GM19468 (cell line): ENCODE measurements around the gene B4GALNT2.
"Not testable (repeated sequence)": the region's sequence is repeated elsewhere in the genome, so short reads cannot be mapped to it uniquely, and the experiment has no call there.

Experiments used
- ATAC-seq: cut with Tn5 transposase; IDR thresholded peaks from one replicate; pipeline ENCODE4 v1.9.1; 2021; ENCODE audit warnings: mild to moderate bottlenecking, moderate library complexity, moderate number of reproducible peaks; ENCODE audit not compliant: unreplicated experiment; ENCODE audit errors: extremely low read depth

B4GALNT2 gene

GRCh38 chr17:49170711-49171110 is 38.1 kb downstream of the B4GALNT2 start:
- not testable (repeated sequence) for ATAC-seq

DNA sequence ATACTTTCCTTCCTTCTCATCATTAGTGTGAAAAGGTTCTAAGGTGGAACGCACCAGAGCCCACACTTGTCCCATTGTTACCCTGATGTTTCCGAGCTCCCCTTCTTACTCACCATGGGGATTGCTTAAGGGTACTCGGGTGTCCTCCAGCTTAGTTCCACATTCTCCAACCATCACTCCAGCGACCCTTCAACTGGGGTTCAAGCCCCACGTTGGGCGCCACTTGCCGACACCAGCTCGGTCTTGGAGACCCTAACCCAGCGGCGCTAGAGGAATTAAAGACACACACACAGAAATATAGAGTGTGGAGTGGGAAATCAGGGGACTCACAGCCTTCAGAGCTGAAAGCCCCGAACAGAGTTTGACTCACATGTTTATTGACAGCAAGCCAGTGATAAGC is 43.4 kb downstream of the B4GALNT2 start:
- not testable (repeated sequence) for ATAC-seq

GRCh38 chr17:49180303-49180702 is 47.7 kb downstream of the B4GALNT2 start:
- ATAC-seq = no peak

DNA sequence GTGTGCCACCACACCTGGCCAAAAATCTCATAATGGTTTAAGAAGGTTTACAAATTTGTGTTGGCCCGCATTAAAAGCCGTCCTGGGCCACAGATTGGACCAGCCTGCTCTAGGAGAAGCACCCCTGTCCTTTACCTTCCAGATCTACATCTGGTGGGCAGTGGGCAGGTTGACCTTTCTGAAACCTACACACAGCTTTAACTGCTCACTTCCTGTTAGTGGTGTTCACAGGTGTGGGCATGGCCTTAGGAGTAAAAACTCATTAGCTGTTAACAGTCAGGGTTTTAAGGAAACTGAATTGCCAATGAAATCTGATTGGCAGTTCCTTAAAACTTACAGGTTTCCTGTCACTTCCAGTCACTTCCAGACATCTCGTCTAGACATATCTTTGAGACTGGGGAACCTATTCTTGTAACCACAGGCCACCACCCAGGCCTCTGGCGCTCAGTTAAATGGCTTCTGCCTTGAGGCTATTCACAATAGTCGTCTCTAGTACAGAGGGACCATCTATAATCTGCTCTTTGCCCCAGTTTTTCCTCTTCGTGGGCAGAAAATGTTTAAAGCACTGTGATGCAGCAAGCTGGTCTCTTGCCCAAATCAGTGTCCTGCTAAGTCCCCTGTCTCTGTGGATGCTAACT is 48.5 kb downstream of the B4GALNT2 start:
- ATAC-seq = no peak

DNA sequence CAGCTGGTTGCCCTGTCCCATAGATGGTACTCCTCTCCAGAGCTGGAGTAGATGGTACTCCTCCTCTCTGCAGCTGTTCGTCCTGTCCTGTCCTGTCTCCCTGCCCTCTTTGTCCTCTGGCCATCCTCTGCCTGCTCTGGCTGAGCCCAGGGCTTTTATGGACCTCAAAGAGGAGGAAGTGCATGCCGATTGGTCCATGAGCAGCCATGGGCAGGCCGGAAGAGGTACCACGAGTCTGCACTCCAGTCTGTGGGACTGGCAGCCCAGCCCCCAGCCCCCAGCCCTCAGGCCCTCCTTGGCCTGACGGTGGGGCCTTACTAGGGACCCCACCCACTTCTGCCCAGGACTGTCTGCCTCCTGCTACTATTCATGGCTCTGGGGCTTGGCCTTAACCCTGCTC is 50.8 kb downstream of the B4GALNT2 start:
- ATAC-seq = no peak

GRCh38 chr17:49183801-49184200 is 51.2 kb downstream of the B4GALNT2 start:
- ATAC-seq = no peak

- ATAC-seq = not testable (repeated sequence)
Measured at GRCh38 chr17:49184522-49184921, 52.0 kb downstream of the B4GALNT2 start.

DNA sequence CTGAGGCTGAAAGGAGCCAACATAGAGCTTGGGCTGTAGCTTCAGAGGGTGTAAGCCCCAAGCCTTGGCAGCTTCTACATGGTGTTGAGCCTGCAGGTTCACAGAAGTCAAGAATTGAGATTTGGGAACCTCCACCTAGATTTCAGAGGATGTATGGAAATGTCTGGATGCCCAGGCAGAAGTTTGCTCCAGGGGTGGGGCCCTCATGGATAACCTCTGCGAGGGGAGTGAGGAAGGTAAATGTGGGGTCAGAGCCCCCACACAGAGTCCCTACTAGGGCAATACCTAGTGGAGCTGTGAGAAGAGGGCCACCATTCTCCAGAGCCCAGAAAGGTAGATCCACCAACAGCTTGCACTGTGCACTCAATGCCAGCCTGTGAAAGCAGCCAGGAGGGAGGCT is 52.8 kb downstream of the B4GALNT2 start:
- ATAC-seq = not testable (repeated sequence)

- ATAC-seq = no peak
Measured at GRCh38 chr17:49187301-49187700, 54.7 kb downstream of the B4GALNT2 start.

DNA sequence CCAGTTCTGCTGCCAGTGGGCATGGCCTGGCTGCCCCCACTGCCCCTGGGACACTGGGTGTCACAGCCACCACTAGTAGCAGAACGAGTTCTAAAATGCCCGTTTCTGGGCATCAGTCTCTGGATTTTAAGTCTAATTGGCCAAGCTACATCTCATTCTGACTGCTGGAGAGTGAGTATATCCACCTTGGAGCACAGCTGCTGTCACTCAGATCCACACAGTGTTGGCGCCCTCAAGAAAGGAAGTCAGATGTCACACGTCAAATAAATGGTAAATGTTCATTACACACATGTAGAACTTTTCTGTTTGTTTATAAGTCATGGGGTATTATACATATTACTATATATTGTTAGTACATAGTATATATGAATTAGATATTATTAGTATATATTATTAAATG is 58.4 kb downstream of the B4GALNT2 start:
- ATAC-seq = no peak

DNA sequence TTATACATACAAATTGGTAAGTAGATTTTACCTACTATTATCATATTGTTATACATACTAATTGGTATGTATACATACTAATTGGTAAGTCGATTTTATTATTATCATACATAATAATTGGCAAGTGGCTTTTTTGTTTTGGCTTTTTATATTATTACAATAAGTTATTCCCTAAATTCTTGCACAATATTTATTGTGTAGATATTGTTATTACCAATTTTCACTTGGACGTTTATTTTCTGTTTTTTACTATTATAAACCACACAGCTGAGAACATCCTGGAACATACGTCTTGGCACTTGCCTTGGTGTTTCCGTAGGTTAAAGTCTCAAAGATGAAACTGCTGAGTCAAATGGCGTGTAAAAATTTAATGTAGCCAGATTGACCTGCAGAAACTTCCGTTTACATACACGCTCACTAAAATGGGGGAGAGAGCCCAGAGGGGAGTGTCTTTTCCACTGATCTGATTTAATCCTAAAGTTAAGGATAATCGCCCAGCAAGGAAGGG is 58.9 kb downstream of the B4GALNT2 start:
- no peak for ATAC-seq

- ATAC-seq = no peak
Measured at GRCh38 chr17:49191917-49192741, 59.6 kb downstream of the B4GALNT2 start.

GRCh38 chr17:49193513-49194296 is 61.1 kb downstream of the B4GALNT2 start:
- ATAC-seq = no peak

- no peak for ATAC-seq
Measured at GRCh38 chr17:49194297-49194607, 61.7 kb downstream of the B4GALNT2 start.

GRCh38 chr17:49195751-49196150 is 63.2 kb downstream of the B4GALNT2 start:
- no peak for ATAC-seq

DNA sequence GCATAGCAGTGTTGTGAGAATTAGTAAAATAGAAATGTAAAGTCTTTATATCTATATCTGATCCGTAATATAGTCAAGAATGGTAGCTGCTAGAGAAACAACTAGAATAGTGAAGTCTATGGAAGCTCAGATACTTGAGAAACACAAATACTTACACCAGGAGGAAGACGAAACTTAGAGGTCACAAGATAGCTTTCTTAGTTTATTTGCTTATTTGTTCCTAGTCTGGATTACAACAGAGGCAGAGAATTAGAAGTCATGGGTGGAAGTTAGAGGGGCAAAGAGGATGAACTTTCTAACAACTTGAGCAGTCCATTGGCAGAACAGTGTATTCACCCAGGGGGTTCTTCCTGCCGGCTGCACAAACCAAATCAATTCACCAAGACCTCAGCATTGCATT is 64.0 kb downstream of the B4GALNT2 start:
- ATAC-seq = no peak

- no peak for ATAC-seq
Measured at GRCh38 chr17:49197346-49197998, 64.9 kb downstream of the B4GALNT2 start.

DNA sequence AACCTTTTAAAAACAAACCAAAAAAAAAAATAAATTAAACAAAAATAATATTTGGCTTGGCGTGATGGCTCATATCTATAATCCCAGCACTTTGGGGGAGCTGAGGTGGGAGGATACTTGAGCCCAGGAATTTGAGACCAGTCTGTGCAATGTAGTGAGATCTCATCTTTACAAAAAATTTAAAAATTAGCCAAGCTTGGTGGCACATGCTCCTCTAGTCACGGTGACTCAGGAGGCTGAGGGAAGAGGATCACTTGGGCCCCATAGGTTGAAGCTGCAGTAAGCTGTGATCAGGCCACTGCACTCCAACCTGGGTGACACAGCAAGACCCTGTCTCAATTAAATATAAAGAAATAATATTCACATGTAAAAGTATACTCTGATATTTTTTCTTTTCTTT is 65.6 kb downstream of the B4GALNT2 start:
- no peak for ATAC-seq

DNA sequence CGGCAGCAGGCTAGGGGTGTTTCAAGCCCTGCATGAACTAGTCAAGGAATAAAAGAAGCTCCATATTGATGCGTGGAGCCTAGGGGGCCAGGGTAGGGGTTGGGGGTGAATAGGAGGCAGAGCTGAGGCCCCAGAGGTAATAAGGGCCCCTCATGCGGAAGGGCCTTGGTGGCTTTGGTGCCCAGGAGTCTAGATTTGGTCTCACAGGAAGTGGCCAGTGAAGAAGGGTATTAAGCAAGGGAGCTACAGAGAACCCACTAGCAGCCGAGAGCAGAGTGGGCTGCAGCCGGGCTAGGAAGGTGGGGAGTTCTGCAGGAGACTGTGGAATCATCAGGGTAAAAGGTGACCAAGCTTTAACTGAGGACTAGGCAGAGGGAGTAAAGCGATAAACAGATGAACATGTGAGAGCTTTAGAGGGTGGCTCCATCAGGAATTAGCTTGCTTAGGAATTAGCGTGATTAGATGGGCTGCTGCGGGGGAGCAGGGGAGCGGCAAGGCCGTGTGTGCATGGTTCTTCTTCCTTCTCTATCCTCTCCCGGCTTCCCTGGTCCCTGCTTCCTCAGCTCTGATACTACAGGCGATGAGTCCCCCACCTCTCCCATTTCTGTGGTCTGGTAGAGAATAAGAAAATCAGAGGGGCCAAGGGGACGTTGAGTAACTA is 68.0 kb downstream of the B4GALNT2 start:
- no peak for ATAC-seq

DNA sequence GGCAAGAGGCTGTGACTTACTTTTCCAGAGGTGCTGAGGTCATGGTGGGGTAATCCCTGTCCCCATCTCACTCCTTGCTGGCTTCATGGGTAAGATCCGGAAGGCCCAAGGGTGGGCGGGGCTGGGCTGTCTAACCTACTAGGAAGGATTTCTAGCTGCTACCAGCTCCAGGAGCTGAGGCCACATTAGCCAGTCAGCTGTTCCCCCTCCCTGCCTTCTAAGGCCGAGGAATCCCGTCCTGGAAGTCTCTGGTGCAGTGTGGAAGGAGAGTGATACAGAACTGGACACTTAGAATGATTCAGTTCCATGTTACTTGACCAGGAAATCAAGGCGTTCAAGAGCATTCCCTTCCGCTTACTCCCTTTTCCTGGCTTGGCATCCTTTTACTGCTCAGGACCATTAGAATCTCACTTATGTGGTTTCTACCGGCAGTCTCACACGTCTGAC is 68.9 kb downstream of the B4GALNT2 start:
- ATAC-seq = no peak
